Stimulated activated CD8-positive, alpha-beta memory T cell treated with anti-CD3 and anti-CD28 coated beads, Interleukin-15, amount 100 ng/mL, for 4 hours (primary cell): ENCODE results near the gene FOXC2.
A peak's percentile ranks its signal among the peaks of the same experiment; 100 is the strongest.

ENCODE experiments used
- DNase-seq, 2 donors: peaks; one replicate each; pipeline ENCODE4 v3.0.0-alpha.2; 2020; ENCODE audit warnings: low read depth in 2 of 2

The FOXC2 gene

DNA sequence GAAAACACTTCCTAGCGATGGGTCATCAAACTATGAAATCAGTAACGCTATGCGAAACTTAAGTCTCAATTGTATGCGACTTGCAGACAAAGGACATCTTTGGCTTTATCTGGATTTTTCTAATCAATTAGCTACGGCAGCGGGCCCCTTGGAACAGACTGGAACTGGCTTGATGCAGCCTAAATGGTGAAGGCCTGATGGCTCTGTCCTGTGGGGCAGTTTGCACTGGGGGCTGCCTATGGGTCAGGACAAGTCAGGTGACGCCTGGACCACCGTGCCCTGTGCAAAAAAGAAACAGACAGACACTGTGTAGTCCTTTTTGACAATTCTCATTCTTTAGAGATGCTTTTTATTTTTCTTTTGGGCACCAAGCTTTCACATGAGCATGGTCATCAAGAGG lies 33.6 kb upstream of the FOXC2 start:
- no peak for DNase-seq

DNA sequence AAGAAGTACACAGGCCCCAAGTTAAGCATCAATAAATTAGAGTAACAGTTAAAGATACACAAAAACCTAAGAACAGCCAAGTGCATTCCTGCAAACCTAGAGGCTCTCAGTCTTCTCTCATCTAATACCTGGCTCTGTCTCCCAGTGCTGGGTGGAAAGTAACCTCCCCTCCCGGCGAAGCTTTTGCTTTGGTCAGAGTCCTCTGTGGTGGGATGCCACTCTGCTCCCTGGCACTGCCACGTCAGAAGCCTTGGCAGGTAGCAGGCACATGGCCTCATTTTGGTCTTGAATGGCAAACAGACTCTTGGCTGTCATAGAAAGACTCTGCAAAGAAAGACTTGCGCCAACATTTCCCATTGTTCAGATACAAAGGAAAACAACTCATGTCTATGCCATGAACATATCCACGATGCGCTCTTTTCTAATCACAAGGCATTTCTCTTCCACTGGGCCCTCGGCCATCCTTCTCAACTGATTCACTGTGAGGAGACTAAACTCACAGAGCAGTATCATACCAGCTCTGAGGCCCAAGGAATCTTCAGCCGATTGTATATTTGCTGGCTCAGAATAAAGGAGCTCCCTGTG lies 32.8 kb upstream of the FOXC2 start:
- DNase-seq = no peak

GRCh38 chr16:86534779-86535615 lies 31.6 kb upstream of the FOXC2 start:
- DNase-seq = no peak

- no peak for DNase-seq
These were observed 30.0 kb upstream of the FOXC2 start for GRCh38 chr16:86536621-86537020.

DNA sequence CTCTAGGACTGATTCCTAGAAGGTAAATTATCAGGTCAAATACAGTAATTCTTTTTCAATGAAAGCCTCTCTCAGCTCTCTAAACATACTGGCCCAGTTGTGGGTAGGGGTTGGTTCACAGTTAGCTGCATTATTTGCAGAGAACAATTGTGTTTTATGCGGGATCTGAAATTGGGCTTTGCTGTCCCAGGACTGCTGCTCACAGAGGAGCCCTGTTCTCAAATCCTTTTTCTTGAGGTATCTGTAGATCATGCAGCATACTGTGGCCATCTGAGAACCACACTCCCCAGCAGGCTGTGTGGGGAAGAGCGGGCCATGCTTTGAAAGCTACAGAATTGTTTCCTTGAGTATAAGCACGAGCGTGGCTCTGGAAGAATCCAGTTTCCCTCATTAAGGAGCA lies 29.1 kb upstream of the FOXC2 start:
- no peak for DNase-seq

DNA sequence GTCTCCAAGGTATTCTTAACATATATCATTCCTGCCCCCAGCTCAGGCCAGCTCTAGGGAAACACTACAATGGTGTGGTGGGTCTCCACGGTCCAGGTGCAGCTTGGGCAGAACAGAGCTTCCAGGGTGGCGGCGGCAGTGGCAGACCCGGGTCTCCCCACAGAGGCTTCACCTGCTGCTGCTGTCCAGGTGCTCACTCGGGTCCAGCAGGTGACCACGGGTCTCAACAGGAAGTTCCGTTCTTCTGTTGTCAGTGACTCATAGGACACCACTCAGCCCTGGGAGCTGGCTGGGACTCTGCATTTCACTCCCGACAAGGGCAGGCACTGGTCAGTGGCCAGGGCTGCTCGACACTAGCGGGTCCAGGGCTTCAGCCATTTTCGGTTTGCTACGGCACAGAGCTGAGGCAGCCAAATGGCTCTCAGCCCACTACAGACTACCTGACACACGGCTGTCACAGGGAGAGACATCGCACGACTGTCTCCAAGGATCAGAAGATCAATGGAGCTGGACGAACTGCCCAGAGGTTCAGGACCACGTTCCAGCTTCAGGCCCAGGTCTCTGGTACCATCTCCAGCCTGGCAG lies 28.3 kb upstream of the FOXC2 start:
- DNase-seq = no peak

GRCh38 chr16:86540894-86541293 lies 25.7 kb upstream of the FOXC2 start:
- no peak for DNase-seq

GRCh38 chr16:86541560-86541959 lies 25.1 kb upstream of the FOXC2 start:
- no peak for DNase-seq

GRCh38 chr16:86542756-86543750 lies 23.6 kb upstream of the FOXC2 start:
- no peak for DNase-seq

GRCh38 chr16:86545481-86545880 lies 21.1 kb upstream of the FOXC2 start:
- DNase-seq = no peak

DNA sequence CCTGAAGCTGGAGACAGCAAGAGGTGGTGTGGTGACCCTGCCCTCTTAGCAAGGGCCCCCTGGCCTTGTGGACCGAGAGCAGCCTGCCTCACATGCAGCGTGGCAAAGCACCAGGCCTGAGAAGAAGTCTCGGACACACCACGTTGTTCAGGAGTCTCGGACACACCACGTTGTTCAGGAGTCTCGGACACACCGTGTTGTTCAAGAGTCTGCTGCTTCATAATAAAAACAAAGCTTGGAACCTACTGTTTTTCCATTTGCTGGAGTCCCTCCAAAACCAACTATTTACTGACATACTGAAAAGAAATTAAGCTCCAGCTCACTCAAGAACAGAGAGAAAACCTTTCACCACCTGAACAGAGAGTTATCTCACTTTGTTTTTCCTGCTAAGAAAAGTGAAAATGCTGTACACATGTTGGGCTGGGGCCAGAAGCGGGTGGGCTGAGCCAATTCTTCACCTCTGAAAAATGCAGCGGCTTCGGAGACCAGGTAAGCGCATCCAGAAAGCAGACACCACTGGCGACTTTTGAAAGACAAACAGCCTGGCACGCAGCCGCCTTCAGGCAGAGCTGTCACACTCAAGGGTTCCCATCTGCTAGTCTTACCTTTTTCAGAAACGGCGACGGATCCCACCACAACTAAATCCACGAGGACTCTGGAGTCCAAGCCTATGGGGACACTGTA lies 20.5 kb upstream of the FOXC2 start:
- DNase-seq = no peak

- DNase-seq = no peak
These were observed 20.0 kb upstream of the FOXC2 start for GRCh38 chr16:86546638-86547013.

- no peak for DNase-seq
These were observed 19.3 kb upstream of the FOXC2 start for GRCh38 chr16:86547286-86547685.

DNA sequence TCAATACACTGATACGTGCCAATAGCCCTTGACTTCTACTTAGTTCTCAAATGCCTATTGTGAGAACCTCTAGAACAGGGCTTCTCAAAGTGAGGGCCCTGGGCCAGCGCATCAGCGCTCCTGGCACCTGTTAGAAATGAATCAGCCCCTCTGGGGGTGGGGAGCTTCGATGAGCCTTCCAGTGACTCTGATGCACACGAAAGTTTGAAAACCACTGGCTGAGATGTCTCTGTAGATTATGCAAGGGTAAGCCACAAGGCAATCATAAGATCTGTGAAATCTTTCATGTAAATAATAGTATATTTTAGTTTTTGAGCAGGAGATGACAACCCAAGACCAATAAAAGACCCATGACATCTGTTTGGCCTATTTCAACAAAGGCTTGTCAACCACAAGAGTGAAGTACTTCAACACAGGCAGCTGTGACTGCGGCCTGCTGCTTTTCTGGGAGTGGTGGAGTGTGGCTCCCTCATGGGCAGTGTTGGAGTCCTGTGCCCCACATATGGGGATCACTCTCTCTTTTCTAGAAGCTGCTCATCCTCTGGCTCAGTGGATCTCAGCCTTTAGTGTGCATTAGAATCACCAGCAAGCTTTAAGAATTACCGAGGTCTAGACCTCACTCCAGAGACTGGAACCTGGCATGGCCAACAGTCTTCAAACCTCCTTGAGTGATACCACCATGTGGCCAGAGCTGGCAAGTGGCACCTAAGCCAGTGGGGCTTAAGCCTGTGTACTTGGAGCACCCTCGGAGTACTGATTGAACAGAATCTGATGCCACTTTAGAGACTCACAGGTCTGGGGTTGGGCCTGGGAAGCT lies 17.3 kb upstream of the FOXC2 start:
- DNase-seq = no peak

DNA sequence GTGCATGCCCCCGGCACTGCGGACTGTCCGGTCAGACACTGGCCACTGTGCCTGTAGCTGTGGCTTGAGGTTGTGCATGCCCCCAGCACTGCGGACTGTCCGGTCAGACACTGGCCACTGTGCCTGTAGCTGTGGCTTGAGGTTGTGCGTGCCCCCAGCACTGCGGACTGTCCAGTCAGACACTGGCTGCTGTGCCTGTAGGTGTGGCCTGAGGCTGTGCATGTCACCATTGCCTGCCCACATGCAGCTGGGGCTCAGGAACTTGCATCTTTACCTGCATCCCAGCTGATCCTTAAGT lies 16.8 kb upstream of the FOXC2 start:
- no peak for DNase-seq

- no peak for DNase-seq
These were observed 16.3 kb upstream of the FOXC2 start for GRCh38 chr16:86550281-86550680.

GRCh38 chr16:86553356-86553755 lies 13.3 kb upstream of the FOXC2 start:
- no peak for DNase-seq

DNA sequence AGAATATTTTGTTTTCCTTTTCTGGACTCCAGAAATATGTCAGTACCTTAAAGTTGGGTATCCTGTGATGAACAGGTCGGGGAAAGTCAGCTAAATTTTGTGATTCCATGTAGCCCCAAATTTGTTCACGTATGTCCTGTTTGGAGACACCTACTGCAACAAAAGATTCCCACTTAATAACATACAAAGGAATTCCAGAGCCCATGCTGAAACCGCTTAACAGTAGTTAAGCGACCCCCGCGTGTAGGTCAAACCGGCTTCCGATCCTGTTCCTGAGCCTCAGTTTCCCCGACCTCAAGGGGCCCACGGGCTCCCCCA lies 12.1 kb upstream of the FOXC2 start:
- DNase-seq = no peak

DNA sequence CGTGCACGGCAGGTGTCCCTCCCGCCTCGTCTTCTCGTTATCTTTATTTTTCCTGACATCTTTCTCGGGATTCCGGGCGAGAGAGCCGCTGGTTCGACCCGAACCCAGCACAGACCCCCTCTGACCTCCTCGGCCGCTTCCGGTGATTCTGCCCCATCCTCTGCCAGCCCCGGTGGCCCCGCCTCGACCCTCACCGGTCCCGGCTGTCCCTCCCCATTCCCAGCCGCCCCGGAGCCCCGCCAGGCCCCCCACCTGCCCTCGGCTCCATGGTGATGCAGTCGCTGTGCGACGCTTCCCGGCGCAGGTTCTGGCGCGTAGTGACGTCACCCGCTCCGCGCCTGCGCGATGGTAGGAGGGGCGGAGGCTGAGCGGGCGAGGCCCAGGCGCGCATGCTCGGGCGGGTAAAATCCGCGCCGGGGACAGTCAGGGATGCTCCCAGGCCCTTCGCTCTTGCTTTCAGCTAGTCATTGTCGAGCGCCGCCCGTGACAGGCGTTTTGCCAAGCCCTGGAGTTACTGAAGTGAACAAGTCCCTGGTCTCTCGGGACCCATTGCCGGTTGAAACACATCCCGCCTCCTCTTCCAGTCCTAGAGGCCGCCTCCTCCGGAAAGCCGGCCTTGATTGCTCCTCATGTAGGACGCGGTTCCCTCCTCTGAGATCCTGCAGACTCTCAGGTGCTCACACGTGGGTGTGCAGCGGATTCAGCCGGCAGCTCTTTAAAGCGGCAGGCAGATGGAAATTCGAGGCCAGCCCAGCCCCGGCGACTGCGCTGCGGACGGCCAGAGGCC lies 11.5 kb upstream of the FOXC2 start, which contains the start of gene MTHFSD:
Gene MTHFSD, minus strand, starts transcription at position 319 of the 787 bp plus-strand sequence. Its CDS starts 51 bp downstream, at position 268.
- DNase-seq = peak; percentile 85 to 94

GRCh38 chr16:86555704-86556075 lies 10.9 kb upstream of the FOXC2 start:
- DNase-seq = no peak
